Neuronal stem cell (in vitro differentiated cells): ENCODE results near the gene MAPK10.
A peak's percentile ranks its signal among the peaks of the same experiment; 100 is the strongest.

ENCODE experiments used
- DNase-seq: peaks from one replicate; pipeline ENCODE4 v3.0.0-alpha.2; 2013; ENCODE audit warnings: low spot score
- H2AFZ ChIP-seq: one replicate; pipeline ENCODE4 v1.6.1; 2013; ENCODE audit warnings: mild to moderate bottlenecking, low read length, inconsistent platforms
- H2AK5ac ChIP-seq: 2 replicates; pipeline ENCODE4 v1.6.1; 2013; ENCODE audit warnings: low read depth, mild to moderate bottlenecking, inconsistent platforms, low read length, moderate library complexity, mixed read lengths
- H2BK120ac ChIP-seq: 2 replicates; pipeline ENCODE4 v1.6.1; 2013; ENCODE audit warnings: low read depth, mild to moderate bottlenecking, inconsistent platforms, low read length, moderate library complexity, mixed read lengths
- H2BK12ac ChIP-seq: one replicate; pipeline ENCODE4 v1.6.1; 2013; ENCODE audit warnings: low read length, inconsistent platforms
- H2BK15ac ChIP-seq: 2 replicates; pipeline ENCODE4 v1.6.1; 2013; ENCODE audit warnings: mild to moderate bottlenecking, low read length, inconsistent platforms, mixed read lengths
- H2BK5ac ChIP-seq: one replicate; pipeline ENCODE4 v1.6.1; 2013; ENCODE audit warnings: inconsistent platforms, mild to moderate bottlenecking, low read length, moderate library complexity
- H3K14ac ChIP-seq: one replicate; pipeline ENCODE4 v1.6.1; 2013; ENCODE audit warnings: low read length, inconsistent platforms
- H3K18ac ChIP-seq: 2 replicates; pipeline ENCODE4 v1.6.1; 2013; ENCODE audit warnings: low read length, inconsistent platforms
- H3K23ac ChIP-seq: 2 replicates; pipeline ENCODE4 v1.6.1; 2013; ENCODE audit warnings: low read depth, mild to moderate bottlenecking, mixed read lengths, low read length, inconsistent platforms; ENCODE audit not compliant: poor library complexity
- H3K27ac ChIP-seq: replicated peaks from 3 replicates; pipeline ENCODE4 v1.5.1; 2013; ENCODE audit warnings: low read length, inconsistent platforms
- H3K27me3 ChIP-seq, 3 experiments: 2 replicates each; pipeline ENCODE4 v1.6.1; 2013; ENCODE audit warnings: low read length in 3 of 3, mild to moderate bottlenecking in 2 of 3, inconsistent platforms in 1 of 3, low read depth in 1 of 3, mixed read lengths in 1 of 3, moderate library complexity in 1 of 3; ENCODE audit not compliant: control insufficient read depth in 3 of 3, insufficient read depth in 3 of 3
- H3K36me3 ChIP-seq, 2 donors: replicated peaks in 1 of 2; 2 replicates each; pipeline ENCODE4 v1.6.1; 2013; ENCODE audit warnings: low read length in 2 of 2; ENCODE audit not compliant: control insufficient read depth in 2 of 2, insufficient read depth in 2 of 2
- H3K4ac ChIP-seq: 2 replicates; pipeline ENCODE4 v1.6.1; 2013; ENCODE audit warnings: inconsistent platforms, mild to moderate bottlenecking, low read length, moderate library complexity
- H3K4me1 ChIP-seq, 2 donors: 1 replicate in 1 of 2; 2 replicates in 1 of 2; pipeline ENCODE4 v1.6.1; 2013; ENCODE audit warnings: low read length in 2 of 2, low read depth in 1 of 2; ENCODE audit not compliant: control insufficient read depth in 2 of 2, insufficient read depth in 1 of 2
- H3K4me2 ChIP-seq: one replicate; pipeline ENCODE4 v1.6.1; 2013; ENCODE audit warnings: mild to moderate bottlenecking, low read length, inconsistent platforms; ENCODE audit not compliant: insufficient read depth, poor library complexity, severe bottlenecking
- H3K4me3 ChIP-seq, 2 donors: 2 replicates each; pipeline ENCODE4 v1.5.1; 2013; ENCODE audit warnings: low read length in 2 of 2, mild to moderate bottlenecking in 2 of 2, inconsistent platforms in 1 of 2, moderate library complexity in 1 of 2
- H3K79me1 ChIP-seq: one replicate; pipeline ENCODE4 v1.6.1; 2013; ENCODE audit warnings: low read depth, mild to moderate bottlenecking, inconsistent platforms, low read length, moderate library complexity
- H3K9ac ChIP-seq: one replicate; pipeline ENCODE4 v1.6.1; 2013; ENCODE audit warnings: mild to moderate bottlenecking, low read depth, low read length, inconsistent platforms; ENCODE audit not compliant: poor library complexity
- H3K9me3 ChIP-seq, 2 donors: replicated peaks in 1 of 2; 2 replicates each; pipeline versions ENCODE3 to v1.6.1; 2013; ENCODE audit warnings: low read length in 2 of 2, mild to moderate bottlenecking in 2 of 2, inconsistent platforms in 1 of 2, low read depth in 1 of 2, mixed read lengths in 1 of 2, moderate library complexity in 1 of 2; ENCODE audit not compliant: control insufficient read depth in 2 of 2, insufficient read depth in 1 of 2
- H4K8ac ChIP-seq: one replicate; pipeline ENCODE4 v1.6.1; 2013; ENCODE audit warnings: low read depth, mild to moderate bottlenecking, inconsistent platforms, low read length, moderate library complexity
- H4K91ac ChIP-seq: one replicate; pipeline ENCODE4 v1.6.1; 2013; ENCODE audit warnings: low read length, low read depth, mild to moderate bottlenecking, inconsistent platforms; ENCODE audit not compliant: poor library complexity
- WGBS, 2 donors: extraction: QIAGEN DNeasy Blood & Tissue Kit; methylation state at CpG; one replicate each; pipeline ENCODE4 v1.1.7; 2013; ENCODE audit warnings: missing lambda C conversion rate in 2 of 2, mixed read lengths in 1 of 2; ENCODE audit not compliant: insufficient read length in 2 of 2, insufficient replicate concordance in 1 of 2; ENCODE audit errors: extremely low coverage in 2 of 2; 5-methylcytosine and 5-hydroxymethylcytosine counted together

The MAPK10 gene

DNA sequence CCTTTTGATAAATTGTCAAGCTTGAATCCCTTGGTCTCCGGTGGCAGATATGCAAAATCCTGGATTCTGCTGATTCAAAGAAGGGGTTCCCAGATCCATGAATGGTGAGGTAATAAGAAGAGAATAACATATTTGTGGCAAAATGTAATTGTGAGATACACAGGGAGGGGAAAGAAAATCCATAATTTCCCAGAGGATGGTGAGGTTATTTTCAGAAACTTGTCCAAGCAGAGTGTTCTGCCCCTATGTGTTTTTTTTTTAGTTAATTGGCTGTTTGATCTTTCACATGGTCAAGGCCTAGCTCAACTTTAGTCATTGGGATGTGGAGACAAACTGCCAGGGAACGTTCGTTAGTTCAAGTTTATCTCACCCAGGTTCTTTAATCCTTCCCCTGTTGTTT is 408.8 kb downstream of the MAPK10 start:
- H3K27me3 ChIP-seq = no peaks in the 10 kb centered on the region
- no peak overlapping the region for H3K4ac ChIP-seq
- no peak overlapping the region for H2AK5ac ChIP-seq
- H3K36me3 ChIP-seq = no peaks in the 10 kb centered on the region
- no peak overlapping the region for H4K91ac ChIP-seq
- no peak overlapping the region for H4K8ac ChIP-seq
- no peak overlapping the region for H3K14ac ChIP-seq
- H3K9ac ChIP-seq = no peak overlapping the region
- no peak overlapping the region for H2BK120ac ChIP-seq
- no peak overlapping the region for H2AFZ ChIP-seq
- H3K79me1 ChIP-seq = no peaks in the 10 kb centered on the region
- no peak for DNase-seq
- no peak overlapping the region for H3K27ac ChIP-seq
- H3K18ac ChIP-seq = no peak overlapping the region
- H3K23ac ChIP-seq = no peak overlapping the region
- peaks cover 0 to 2% of the 10 kb centered on the region in 2 donors for H3K4me1 ChIP-seq
- no peak overlapping the region for H2BK5ac ChIP-seq
- H3K9me3 ChIP-seq = no peaks in the 10 kb centered on the region
- no peak overlapping the region for H2BK12ac ChIP-seq
- no peak overlapping the region for H3K4me3 ChIP-seq
- no CpG with 5 or more reads among the region's 3 CpGs for WGBS, 2 donors
- H3K4me2 ChIP-seq = no peak overlapping the region
- H2BK15ac ChIP-seq = no peak overlapping the region

DNA sequence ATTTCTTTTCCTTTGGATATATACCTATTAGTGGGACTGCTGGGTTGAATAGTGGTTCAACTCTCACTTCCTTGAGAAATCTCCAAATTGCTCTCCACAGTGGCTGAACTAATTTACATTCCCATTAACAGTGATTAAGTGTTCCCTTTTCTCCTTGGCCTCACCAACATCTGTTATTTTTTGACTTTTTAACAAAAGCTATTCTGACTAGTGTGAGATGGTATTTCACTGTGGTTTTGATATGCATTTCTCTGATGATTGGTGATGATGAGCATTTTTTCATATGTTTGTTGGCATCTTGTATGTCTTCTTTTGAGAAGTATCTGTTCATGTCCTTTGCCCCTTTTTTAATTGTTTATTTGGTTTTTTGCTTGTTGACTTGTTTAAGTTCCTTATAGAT is 413.0 kb downstream of the MAPK10 start:
- Histone ChIP-seq H3K36me3 (no peaks in the 10 kb centered on the region), H2BK5ac (no peak overlapping the region), H3K4ac (no peak overlapping the region), H3K9ac (no peak overlapping the region), H3K23ac (no peak overlapping the region), H2BK15ac (no peak overlapping the region), H2AFZ (no peak overlapping the region), H4K8ac (no peak overlapping the region), H3K14ac (no peak overlapping the region), H3K4me2 (no peak overlapping the region), H3K79me1 (no peaks in the 10 kb centered on the region), H3K4me3 (no peak overlapping the region), H2BK12ac (no peak overlapping the region), H3K27ac (no peak overlapping the region), H3K4me1 (no peaks in the 10 kb centered on the region), H3K9me3 (no peaks in the 10 kb centered on the region), H3K18ac (no peak overlapping the region), H2AK5ac (no peak overlapping the region), H2BK120ac (no peak overlapping the region), H3K27me3 (no peaks in the 10 kb centered on the region), H4K91ac (no peak overlapping the region)
- no peak for DNase-seq

DNA sequence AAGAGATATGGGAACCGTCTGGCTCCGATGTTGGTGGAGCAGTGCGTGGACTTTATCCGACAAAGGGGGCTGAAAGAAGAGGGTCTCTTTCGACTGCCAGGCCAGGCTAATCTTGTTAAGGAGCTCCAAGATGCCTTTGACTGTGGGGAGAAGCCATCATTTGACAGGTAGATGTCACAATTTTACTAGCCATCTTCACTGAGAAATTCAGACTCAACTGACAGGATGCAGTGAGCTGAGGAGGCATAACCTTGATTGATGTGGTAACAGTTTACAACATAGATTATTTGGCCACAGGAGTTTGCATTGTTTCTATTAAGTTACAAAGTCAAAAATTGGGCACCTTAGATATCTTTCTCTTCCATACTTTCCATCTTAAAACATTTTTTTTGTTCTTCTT is 417.7 kb downstream of the MAPK10 start:
- no peak overlapping the region for H4K8ac ChIP-seq
- no peak for DNase-seq
- no peak overlapping the region for H3K9ac ChIP-seq
- H3K14ac ChIP-seq = no peak overlapping the region
- H3K9me3 ChIP-seq = no peaks in the 10 kb centered on the region
- H2BK120ac ChIP-seq = no peak overlapping the region
- no peak overlapping the region for H3K4me2 ChIP-seq
- no peak overlapping the region for H2BK15ac ChIP-seq
- no peaks in the 10 kb centered on the region for H3K4me1 ChIP-seq
- H3K4me3 ChIP-seq = no peak overlapping the region
- no peak overlapping the region for H2AK5ac ChIP-seq
- H3K36me3 ChIP-seq = no peaks in the 10 kb centered on the region
- no peak overlapping the region for H2BK5ac ChIP-seq
- H3K18ac ChIP-seq = no peak overlapping the region
- no peak overlapping the region for H3K4ac ChIP-seq
- peak overlapping the region; percentile 66 for H2AFZ ChIP-seq
- no peaks in the 10 kb centered on the region for H3K79me1 ChIP-seq
- H3K27ac ChIP-seq = no peak overlapping the region
- H3K27me3 ChIP-seq = no peaks in the 10 kb centered on the region
- H3K23ac ChIP-seq = no peak overlapping the region
- no peak overlapping the region for H4K91ac ChIP-seq
- WGBS, 2 donors = no CpG with 5 or more reads among the region's 5 CpGs
- no peak overlapping the region for H2BK12ac ChIP-seq

DNA sequence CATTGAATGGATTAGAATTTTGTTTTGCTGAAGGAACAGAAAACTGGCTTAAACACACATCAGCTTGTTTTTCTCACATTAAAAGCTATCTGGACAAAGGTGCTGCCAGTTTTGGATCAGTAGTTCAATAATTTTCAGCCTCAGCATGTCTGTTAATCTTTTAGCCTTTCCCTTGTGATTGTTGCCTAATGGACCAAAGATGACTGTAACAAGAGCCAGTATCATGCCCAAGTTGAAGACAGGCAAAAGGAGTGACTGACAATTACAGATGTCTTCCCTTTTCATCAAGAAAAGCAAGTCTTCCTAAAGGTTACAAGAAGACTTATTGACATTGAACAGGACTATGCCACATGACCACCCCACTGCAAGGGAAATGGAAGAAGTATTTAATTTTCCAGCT is 419.7 kb downstream of the MAPK10 start:
- Histone ChIP-seq H3K4me1 (no peaks in the 10 kb centered on the region), H3K9ac (no peak overlapping the region), H3K27ac (no peak overlapping the region), H2BK12ac (no peak overlapping the region), H2BK5ac (no peak overlapping the region), H4K8ac (no peak overlapping the region), H3K23ac (no peak overlapping the region), H3K36me3 (no peaks in the 10 kb centered on the region), H3K4me2 (no peak overlapping the region), H4K91ac (no peak overlapping the region), H2BK120ac (no peak overlapping the region), H3K4ac (no peak overlapping the region), H3K4me3 (no peak overlapping the region), H3K14ac (no peak overlapping the region), H2BK15ac (no peak overlapping the region), H2AFZ (peak overlapping the region; percentile 12), H3K79me1 (no peaks in the 10 kb centered on the region), H2AK5ac (no peak overlapping the region), H3K18ac (no peak overlapping the region), H3K9me3 (no peaks in the 10 kb centered on the region), H3K27me3 (no peaks in the 10 kb centered on the region)
- DNase-seq = no peak
